HFFc6 (cell line): ENCODE results near the gene SPATA6. TPM values are rescaled to one million over a fixed set of nuclear protein-coding genes. Genes with fewer than 3 reads are reported as not detected.
"Not testable (repeated sequence)": the region's sequence is repeated elsewhere in the genome, so short reads cannot be mapped to it uniquely, and the experiment has no call there.

Experiments used
- DNase-seq: peaks from one replicate; pipeline ENCODE4 v3.0.0-alpha.2; 2018
- H3K27ac Mint-ChIP-seq: 2 replicates; pipeline ENCODE4 v1.8.0; 2020; ENCODE audit warnings: mild to moderate bottlenecking, mixed read lengths
- H3K27me3 Mint-ChIP-seq: 2 replicates; pipeline ENCODE4 v1.8.0; 2021; ENCODE audit warnings: mild to moderate bottlenecking, moderate library complexity, mixed read lengths; ENCODE audit not compliant: insufficient read depth
- H3K36me3 Mint-ChIP-seq: 2 replicates; pipeline ENCODE4 v1.8.0; 2021; ENCODE audit warnings: low read depth, mixed read lengths
- H3K4me1 Mint-ChIP-seq: 2 replicates; pipeline ENCODE4 v1.8.0; 2020; ENCODE audit warnings: low read depth, mixed read lengths
- H3K4me3 Mint-ChIP-seq: 2 replicates; pipeline ENCODE4 v1.8.0; 2020; ENCODE audit warnings: mild to moderate bottlenecking, moderate library complexity, mixed read lengths
- H3K9me3 Mint-ChIP-seq: 2 replicates; pipeline ENCODE4 v1.8.0; 2020; ENCODE audit warnings: mild to moderate bottlenecking, mixed read lengths
- total RNA-seq, 6 experiments: library from RNA; stranded (reverse); fragmentation: NEBNext Ultra II Directional; extraction: Animal tissue kit (Norgen Biotek cat#: 25700); gene quantifications; 2 replicates in 1 of 6; 3 replicates in 5 of 6; pipeline ENCODE4 v1.2.3, GENCODE V29; 2021
- TF ChIP-seq, protein P1 (sequence below): fragments of 200-600 bp; sonication (generic); IDR thresholded peaks from 2 replicates; pipeline ENCODE4 v1.5.0; 2021; ENCODE audit warnings: antibody characterized with exemption, mild to moderate bottlenecking

SPATA6 gene
- total RNA-seq, 6 experiments from 2014 or later, result 0.31 to 4.0 (median 3.0) TPM

DNA sequence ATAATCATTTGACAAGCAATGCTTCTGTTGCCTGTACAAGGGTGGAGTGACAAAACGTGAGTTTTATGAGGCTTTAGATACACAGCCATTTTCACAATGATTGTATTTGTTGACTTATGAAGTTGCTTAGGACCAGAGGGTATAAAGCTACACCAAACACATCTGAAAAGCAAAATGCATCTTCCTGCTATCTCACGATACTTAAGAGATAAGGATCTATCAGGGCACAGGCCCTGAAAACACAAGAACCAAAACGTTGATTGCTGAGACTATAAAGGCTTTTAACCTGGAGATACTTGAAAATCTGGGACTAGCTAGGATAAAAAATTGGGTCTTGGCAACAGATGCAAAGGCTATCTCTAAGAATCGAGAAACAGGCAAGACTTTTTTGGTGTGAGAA lies 133.7 kb downstream of the SPATA6 start:
- H3K9me3 Mint-ChIP-seq, result peaks cover 38% of the 10 kb centered on the region
- TF ChIP-seq, protein P1, sequence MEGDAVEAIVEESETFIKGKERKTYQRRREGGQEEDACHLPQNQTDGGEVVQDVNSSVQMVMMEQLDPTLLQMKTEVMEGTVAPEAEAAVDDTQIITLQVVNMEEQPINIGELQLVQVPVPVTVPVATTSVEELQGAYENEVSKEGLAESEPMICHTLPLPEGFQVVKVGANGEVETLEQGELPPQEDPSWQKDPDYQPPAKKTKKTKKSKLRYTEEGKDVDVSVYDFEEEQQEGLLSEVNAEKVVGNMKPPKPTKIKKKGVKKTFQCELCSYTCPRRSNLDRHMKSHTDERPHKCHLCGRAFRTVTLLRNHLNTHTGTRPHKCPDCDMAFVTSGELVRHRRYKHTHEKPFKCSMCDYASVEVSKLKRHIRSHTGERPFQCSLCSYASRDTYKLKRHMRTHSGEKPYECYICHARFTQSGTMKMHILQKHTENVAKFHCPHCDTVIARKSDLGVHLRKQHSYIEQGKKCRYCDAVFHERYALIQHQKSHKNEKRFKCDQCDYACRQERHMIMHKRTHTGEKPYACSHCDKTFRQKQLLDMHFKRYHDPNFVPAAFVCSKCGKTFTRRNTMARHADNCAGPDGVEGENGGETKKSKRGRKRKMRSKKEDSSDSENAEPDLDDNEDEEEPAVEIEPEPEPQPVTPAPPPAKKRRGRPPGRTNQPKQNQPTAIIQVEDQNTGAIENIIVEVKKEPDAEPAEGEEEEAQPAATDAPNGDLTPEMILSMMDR, result no peak
- no peaks in the 10 kb centered on the region for H3K36me3 Mint-ChIP-seq
- H3K4me1 Mint-ChIP-seq, result no peaks in the 10 kb centered on the region
- no peak overlapping the region for H3K4me3 Mint-ChIP-seq
- no peak overlapping the region for H3K27ac Mint-ChIP-seq
- H3K27me3 Mint-ChIP-seq, result no peaks in the 10 kb centered on the region
- no peak for DNase-seq

DNA sequence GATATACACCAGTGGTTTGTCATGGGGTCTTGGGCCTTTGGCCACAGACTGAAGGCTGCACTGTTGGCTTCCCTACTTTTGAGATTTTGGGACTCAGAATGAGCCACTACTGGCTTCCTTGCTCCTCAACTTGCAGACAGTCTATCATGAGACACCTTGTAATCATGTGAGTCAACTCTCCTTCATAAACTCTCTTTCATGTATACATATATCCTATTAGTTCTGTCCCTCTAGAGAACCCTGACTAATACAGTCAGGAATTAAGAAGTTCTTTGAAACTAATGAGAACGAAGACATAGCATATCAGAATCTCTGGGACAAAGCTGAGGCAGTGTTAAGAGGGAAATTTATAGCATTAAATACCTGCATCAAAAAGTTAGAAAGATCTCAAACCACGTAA lies 138.7 kb downstream of the SPATA6 start:
- DNase-seq, result no peak
- Mint-ChIP-seq H3K27me3 (no peaks in the 10 kb centered on the region), H3K4me3 (no peak overlapping the region), H3K4me1 (no peaks in the 10 kb centered on the region), H3K9me3 (peaks cover 57% of the 10 kb centered on the region), H3K27ac (no peak overlapping the region), H3K36me3 (peaks cover 6% of the 10 kb centered on the region; the same call in 1 of the 2 replicates)
- TF ChIP-seq, protein P1, result no peak

DNA sequence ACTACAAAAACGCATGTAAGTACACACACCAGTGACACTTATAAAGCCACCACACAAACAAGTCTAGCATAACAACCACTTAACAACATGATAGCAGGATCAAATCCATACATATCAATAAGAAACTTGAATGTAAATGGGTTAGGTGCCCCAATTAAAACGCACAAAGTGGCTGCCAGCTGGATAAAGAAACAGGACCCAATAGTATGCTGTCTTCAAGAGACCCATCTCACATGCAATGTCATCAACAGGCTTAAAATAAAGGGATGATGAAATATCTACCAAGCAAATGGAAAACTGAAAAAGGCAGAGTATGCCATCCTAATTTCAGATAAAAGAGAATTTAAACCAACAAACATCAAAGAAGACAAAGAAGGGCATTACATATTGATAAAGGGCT lies 139.9 kb downstream of the SPATA6 start:
- TF ChIP-seq, protein P1, result no peak
- Mint-ChIP-seq H3K27ac (no peak overlapping the region), H3K36me3 (peaks cover 6% of the 10 kb centered on the region; the same call in 1 of the 2 replicates), H3K4me1 (no peaks in the 10 kb centered on the region), H3K9me3 (peaks cover 58% of the 10 kb centered on the region), H3K4me3 (no peak overlapping the region), H3K27me3 (no peaks in the 10 kb centered on the region)
- DNase-seq, result no peak

DNA sequence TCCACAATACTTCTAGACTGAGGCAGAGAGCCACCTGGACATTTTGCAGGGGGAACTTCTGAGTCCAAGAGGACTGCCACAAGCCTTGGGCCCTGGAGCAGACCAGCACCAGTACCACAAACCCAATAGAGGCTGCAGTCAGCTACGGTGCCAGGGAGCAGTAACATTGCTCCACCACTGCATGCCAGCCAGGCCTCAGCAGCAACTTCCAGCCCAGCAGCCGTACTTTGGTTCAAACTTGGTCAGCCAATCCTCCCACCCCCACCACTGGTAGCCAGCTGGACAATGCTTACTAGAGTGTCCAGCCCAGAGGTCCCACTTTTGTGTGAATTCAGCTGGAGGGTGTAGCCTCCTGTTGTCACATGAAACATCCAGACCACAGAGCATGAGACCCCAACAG lies 142.1 kb downstream of the SPATA6 start:
- Mint-ChIP-seq H3K36me3 (peaks cover 11% of the 10 kb centered on the region; the same call in 1 of the 2 replicates), H3K4me3 (no peak overlapping the region), H3K4me1 (no peaks in the 10 kb centered on the region), H3K27me3 (no peaks in the 10 kb centered on the region), H3K9me3 (peaks cover 65% of the 10 kb centered on the region), H3K27ac (no peak overlapping the region)
- TF ChIP-seq, protein P1, result no peak
- no peak for DNase-seq

DNA sequence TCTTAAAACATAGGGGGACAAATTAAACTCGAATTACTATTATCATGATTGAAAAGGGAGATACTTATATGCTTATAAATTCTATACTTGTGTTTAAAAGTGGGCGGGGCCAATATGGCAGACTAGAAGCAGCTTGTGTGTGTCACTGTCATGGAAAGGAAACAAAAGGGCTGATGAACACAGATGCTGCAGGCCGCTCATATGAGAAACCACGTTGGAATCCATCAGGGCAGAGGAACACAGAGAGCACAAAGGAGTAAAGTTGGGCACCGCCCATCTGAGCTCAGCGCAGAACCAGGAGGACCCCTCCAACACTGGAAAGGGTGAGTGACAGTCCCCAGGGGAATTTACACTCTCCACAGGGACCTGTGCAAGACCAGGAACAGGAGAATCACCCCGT lies 142.5 kb downstream of the SPATA6 start:
- peaks cover 61% of the 10 kb centered on the region for H3K9me3 Mint-ChIP-seq
- no peak for DNase-seq
- H3K27me3 Mint-ChIP-seq, result no peaks in the 10 kb centered on the region
- TF ChIP-seq, protein P1, result no peak
- H3K27ac Mint-ChIP-seq, result no peak overlapping the region
- no peak overlapping the region for H3K4me3 Mint-ChIP-seq
- no peaks in the 10 kb centered on the region for H3K4me1 Mint-ChIP-seq
- peaks cover 11% of the 10 kb centered on the region; the same call in 1 of the 2 replicates for H3K36me3 Mint-ChIP-seq

DNA sequence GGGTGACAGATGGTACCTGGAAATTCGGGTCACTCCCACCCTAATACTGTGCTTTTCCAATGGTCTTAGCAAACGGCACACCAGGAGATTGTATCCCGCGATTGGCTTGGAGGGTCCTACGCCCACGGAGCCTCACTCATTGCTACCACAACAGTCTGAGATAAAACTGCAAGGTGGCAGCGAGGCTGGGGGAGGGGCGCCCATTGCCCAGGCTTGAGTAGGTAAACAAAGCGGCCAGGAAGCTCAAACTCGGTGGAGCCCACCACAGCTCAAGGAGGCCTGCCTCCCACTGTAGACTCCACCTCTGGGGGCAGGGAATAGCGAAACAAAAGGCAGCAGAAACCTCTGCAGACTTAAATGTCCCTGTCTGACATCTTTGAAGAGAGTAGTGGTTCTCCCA lies 160.2 kb downstream of the SPATA6 start:
- H3K9me3 Mint-ChIP-seq, result peaks cover 55% of the 10 kb centered on the region
- DNase-seq, H3K36me3 Mint-ChIP-seq, H3K27me3 Mint-ChIP-seq, H3K4me3 Mint-ChIP-seq, H3K4me1 Mint-ChIP-seq, H3K27ac Mint-ChIP-seq: not testable (repeated sequence)
